Body of pancreas (tissue), 4 donors: ENCODE measurements around the gene TAF4B.

Experiments
- CTCF ChIP-seq, 7 experiments: fragments of 450-650 bp in 4 of 7; fragments of 200-600 bp in 3 of 7; sonication (generic) in 3 of 7; IDR thresholded peaks; one replicate each; pipeline ENCODE4 v1.5.1; 2016 to 2019; ENCODE audit warnings: antibody characterized with exemption in 7 of 7
- POLR2A ChIP-seq, 3 donors: fragments of 450-650 bp; IDR thresholded peaks; one replicate each; pipeline ENCODE4 v1.6.1; 2016; ENCODE audit warnings: antibody characterized with exemption in 3 of 3, mild to moderate bottlenecking in 2 of 3

- no peak for TF ChIP-seq POLR2A (IDR thresholded peaks at IDR 0.05)
- TF ChIP-seq CTCF (IDR thresholded peaks at IDR 0.05): no peak
Measured at GRCh38 chr18:26432651-26433424, 206.6 kb downstream of the TAF4B start.
